Liver (tissue), 9 donors: Measurements from ENCODE around the gene JAKMIP1. TPM values are rescaled to one million over a fixed set of nuclear protein-coding genes. Genes with fewer than 3 reads are reported as not detected.

Experiments used
- DNase-seq: peaks from one replicate; pipeline ENCODE4 v3.0.0-alpha.2; 2017; ENCODE audit warnings: low spot score
- H3K27ac ChIP-seq, 2 donors: one replicate each; pipeline ENCODE4 v1.7.0; 2013; ENCODE audit warnings: inconsistent platforms in 2 of 2, low read length in 2 of 2, control low read depth in 1 of 2, low read depth in 1 of 2, mild to moderate bottlenecking in 1 of 2
- H3K27me3 ChIP-seq, 4 donors: one replicate each; pipeline versions ENCODE4 v1.6.1 to v1.7.0; 2013; ENCODE audit warnings: low read length in 3 of 4, inconsistent platforms in 1 of 4, mild to moderate bottlenecking in 1 of 4, moderate library complexity in 1 of 4; ENCODE audit not compliant: control insufficient read depth in 4 of 4, insufficient read depth in 4 of 4
- H3K36me3 ChIP-seq, 4 donors: one replicate each; pipeline versions ENCODE4 v1.6.1 to v1.7.0; 2013; ENCODE audit warnings: low read length in 3 of 4, mild to moderate bottlenecking in 3 of 4, low read depth in 1 of 4, moderate library complexity in 1 of 4; ENCODE audit not compliant: control insufficient read depth in 4 of 4, insufficient read depth in 3 of 4
- H3K4me1 ChIP-seq, 4 donors: one replicate each; pipeline versions ENCODE4 v1.6.1 to v1.7.0; 2013; ENCODE audit warnings: low read length in 3 of 4, mild to moderate bottlenecking in 3 of 4, moderate library complexity in 1 of 4; ENCODE audit not compliant: control insufficient read depth in 4 of 4, insufficient read depth in 4 of 4
- H3K4me3 ChIP-seq, 3 donors: one replicate each; pipeline versions ENCODE4 v1.6.1 to v1.7.0; 2013; ENCODE audit warnings: low read length in 3 of 3, control low read depth in 1 of 3, low read depth in 1 of 3, mild to moderate bottlenecking in 1 of 3
- H3K9ac ChIP-seq, 2 donors: one replicate each; pipeline ENCODE4 v1.7.0; 2013; ENCODE audit warnings: low read length in 2 of 2, mild to moderate bottlenecking in 2 of 2, moderate library complexity in 2 of 2, control low read depth in 1 of 2, low read depth in 1 of 2
- H3K9me3 ChIP-seq, 4 donors: one replicate each; pipeline versions ENCODE4 v1.6.1 to v1.7.0; 2013; ENCODE audit warnings: low read length in 3 of 4; ENCODE audit not compliant: control insufficient read depth in 4 of 4
- ATF3 ChIP-seq: IDR thresholded peaks from 2 replicates; pipeline ENCODE4 v1.6.1; 2016; ENCODE audit warnings: antibody characterized with exemption
- CTCF ChIP-seq: fragments of 150-350 bp; IDR thresholded peaks from 2 replicates; pipeline ENCODE4 v1.5.1; 2017; ENCODE audit warnings: improper control_type of control experiment, low read depth, low read length; ENCODE audit not compliant: missing input control
- EGR1 ChIP-seq, 2 donors: IDR thresholded peaks; 2 replicates each; pipeline ENCODE4 v1.6.1; 2016 to 2018; ENCODE audit warnings: antibody characterized with exemption in 2 of 2, low read depth in 2 of 2
- FOXA1 ChIP-seq: IDR thresholded peaks from 2 replicates; pipeline ENCODE4 v1.6.1; 2016; ENCODE audit warnings: antibody characterized with exemption
- FOXA2 ChIP-seq: IDR thresholded peaks from 2 replicates; pipeline ENCODE4 v1.6.1; 2016; ENCODE audit warnings: antibody characterized with exemption
- GABPA ChIP-seq, 2 donors: IDR thresholded peaks in 1 of 2; conservative IDR thresholded peaks in 1 of 2; 2 replicates each; pipeline ENCODE4 v1.6.1; 2016; ENCODE audit warnings: antibody characterized with exemption in 2 of 2, mild to moderate bottlenecking in 1 of 2, moderate library complexity in 1 of 2
- HNF4A ChIP-seq, 2 donors: conservative IDR thresholded peaks; 2 replicates each; pipeline ENCODE4 v1.6.1; 2016; ENCODE audit warnings: antibody characterized with exemption in 2 of 2, mild to moderate bottlenecking in 2 of 2
- HNF4G ChIP-seq: IDR thresholded peaks from 2 replicates; pipeline ENCODE4 v1.6.1; 2016; ENCODE audit warnings: antibody characterized with exemption
- JUND ChIP-seq, 2 donors: IDR thresholded peaks; 2 replicates each; pipeline ENCODE4 v1.6.1; 2016; ENCODE audit warnings: antibody characterized with exemption in 2 of 2
- NR2F2 ChIP-seq: IDR thresholded peaks from 2 replicates; pipeline ENCODE4 v1.6.1; 2016; ENCODE audit warnings: antibody characterized with exemption
- RAD21 ChIP-seq, 2 donors: IDR thresholded peaks; 2 replicates each; pipeline ENCODE4 v1.6.1; 2016; ENCODE audit warnings: antibody characterized with exemption in 2 of 2, mild to moderate bottlenecking in 2 of 2
- REST ChIP-seq: IDR thresholded peaks from 2 replicates; pipeline ENCODE4 v1.6.1; 2016; ENCODE audit warnings: antibody characterized with exemption, mild to moderate bottlenecking
- RXRA ChIP-seq, 2 donors: IDR thresholded peaks; 2 replicates each; pipeline ENCODE4 v1.6.1; 2017 to 2018; ENCODE audit warnings: antibody characterized with exemption in 2 of 2, mild to moderate bottlenecking in 1 of 2
- SP1 ChIP-seq: IDR thresholded peaks from 2 replicates; pipeline ENCODE4 v1.6.1; 2018; ENCODE audit warnings: antibody characterized with exemption, mild to moderate bottlenecking
- TAF1 ChIP-seq: conservative IDR thresholded peaks from 2 replicates; pipeline ENCODE4 v1.6.1; 2016; ENCODE audit warnings: antibody characterized with exemption, mild to moderate bottlenecking
- YY1 ChIP-seq: IDR thresholded peaks from 2 replicates; pipeline ENCODE4 v1.6.1; 2016; ENCODE audit warnings: antibody characterized with exemption, mild to moderate bottlenecking
- WGBS: extraction: QIAGEN DNeasy Blood & Tissue Kit; methylation state at CpG from one replicate; pipeline ENCODE4 v1.1.7; 2013; 5-methylcytosine and 5-hydroxymethylcytosine counted together
- polyA plus RNA-seq, 2 donors: library from polyadenylated mRNA; stranded (reverse) in 1 of 2; unstranded in 1 of 2; fragments of 200-250 nt in 1 of 2; fragments of >200 nt in 1 of 2; fragmentation: Nextera tagmentation in 1 of 2; extraction: Ambion mirVana in 1 of 2; gene quantifications; one replicate each; pipeline versions ENCODE4 v1.2.1 to v1.2.3, GENCODE V29; 2013 to 2015
- total RNA-seq, 2 donors: library from RNA; depleted of rRNA; stranded (reverse); fragments of >200 nt; gene quantifications; one replicate each; pipeline ENCODE4 v1.2.3, GENCODE V29; 2014
- TF ChIP-seq, protein P1 (sequence below): IDR thresholded peaks from 2 replicates; pipeline ENCODE4 v1.6.1; 2016; ENCODE audit warnings: antibody characterized with exemption
- TF ChIP-seq, protein P2 (sequence below): IDR thresholded peaks from 2 replicates; pipeline ENCODE4 v1.6.1; 2016; ENCODE audit warnings: antibody characterized with exemption
- donor health status: healthy.
- donor health status: healthy.
- donor health status: healthy.
- donor health status: healthy.
- donor health status: healthy.

Gene JAKMIP1
- total and polyA plus RNA-seq, 4 donors, result 0.08 to 0.50 TPM; not detected in 2

GRCh38 chr4:6052679-6053078, 147.7 kb downstream of the JAKMIP1 start:
- Histone ChIP-seq H3K4me1 (no peaks in the 10 kb centered on the region), H3K9ac (no peak overlapping the region), H3K36me3 (no peaks in the 10 kb centered on the region), H3K27me3 (no peaks in the 10 kb centered on the region), H3K4me3 (no peak overlapping the region), H3K9me3 (peaks cover 1 to 7% (median 5%) of the 10 kb centered on the region in 4 donors), H3K27ac (no peak overlapping the region)
- no peak for TF ChIP-seq CTCF
- TF ChIP-seq ATF3, result no peak
- TF ChIP-seq JUND (IDR thresholded peaks at IDR 0.05), result no peak
- TF ChIP-seq, protein P1, sequence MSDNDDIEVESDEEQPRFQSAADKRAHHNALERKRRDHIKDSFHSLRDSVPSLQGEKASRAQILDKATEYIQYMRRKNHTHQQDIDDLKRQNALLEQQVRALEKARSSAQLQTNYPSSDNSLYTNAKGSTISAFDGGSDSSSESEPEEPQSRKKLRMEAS, result no peak
- no peak for TF ChIP-seq FOXA1
- no peak for TF ChIP-seq YY1
- TF ChIP-seq TAF1, result no peak
- TF ChIP-seq RAD21 (IDR thresholded peaks at IDR 0.05), result no peak
- no peak for TF ChIP-seq FOXA2
- TF ChIP-seq HNF4A (conservative IDR thresholded peaks at IDR 0.05), result no peak
- TF ChIP-seq, protein P2, sequence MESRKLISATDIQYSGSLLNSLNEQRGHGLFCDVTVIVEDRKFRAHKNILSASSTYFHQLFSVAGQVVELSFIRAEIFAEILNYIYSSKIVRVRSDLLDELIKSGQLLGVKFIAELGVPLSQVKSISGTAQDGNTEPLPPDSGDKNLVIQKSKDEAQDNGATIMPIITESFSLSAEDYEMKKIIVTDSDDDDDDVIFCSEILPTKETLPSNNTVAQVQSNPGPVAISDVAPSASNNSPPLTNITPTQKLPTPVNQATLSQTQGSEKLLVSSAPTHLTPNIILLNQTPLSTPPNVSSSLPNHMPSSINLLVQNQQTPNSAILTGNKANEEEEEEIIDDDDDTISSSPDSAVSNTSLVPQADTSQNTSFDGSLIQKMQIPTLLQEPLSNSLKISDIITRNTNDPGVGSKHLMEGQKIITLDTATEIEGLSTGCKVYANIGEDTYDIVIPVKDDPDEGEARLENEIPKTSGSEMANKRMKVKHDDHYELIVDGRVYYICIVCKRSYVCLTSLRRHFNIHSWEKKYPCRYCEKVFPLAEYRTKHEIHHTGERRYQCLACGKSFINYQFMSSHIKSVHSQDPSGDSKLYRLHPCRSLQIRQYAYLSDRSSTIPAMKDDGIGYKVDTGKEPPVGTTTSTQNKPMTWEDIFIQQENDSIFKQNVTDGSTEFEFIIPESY, result no peak
- TF ChIP-seq SP1, result no peak
- TF ChIP-seq HNF4G, result no peak
- no peak for TF ChIP-seq REST
- TF ChIP-seq GABPA (IDR thresholded peaks at IDR 0.05 in 1 of 2, conservative IDR thresholded peaks at IDR 0.05 in 1 of 2), result no peak
- TF ChIP-seq RXRA (IDR thresholded peaks at IDR 0.05), result no peak
- no peak for TF ChIP-seq EGR1 (IDR thresholded peaks at IDR 0.05; ENCODE audit: low read depth in 2 of 2)
- DNase-seq, result no peak
- WGBS, result 83% methylated on average over 6 of the region's 6 CpGs

DNA sequence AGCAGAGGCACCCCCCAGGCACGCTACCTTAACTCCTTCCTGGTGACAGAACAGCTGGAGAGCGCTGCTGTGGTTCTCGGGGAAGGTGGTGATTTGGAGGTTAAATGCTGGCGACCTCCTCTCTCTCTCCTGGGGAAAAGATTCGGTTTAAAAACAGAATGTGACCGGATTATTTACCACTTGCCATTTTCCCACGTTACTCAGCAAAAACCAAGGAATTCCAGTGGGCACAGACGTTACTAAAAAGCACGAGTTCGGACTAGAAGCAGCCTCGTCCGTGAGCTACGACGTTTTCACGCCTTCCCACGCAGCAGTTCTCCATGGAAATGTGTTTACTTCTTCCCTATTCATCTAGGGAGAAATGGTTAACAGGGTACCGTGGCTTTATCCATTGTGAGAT, 149.8 kb downstream of the JAKMIP1 start:
- no peak overlapping the region for H3K4me3 ChIP-seq
- H3K9ac ChIP-seq, result no peak overlapping the region
- 71% methylated on average over 17 of the region's 17 CpGs for WGBS
- H3K27ac ChIP-seq, result no peak overlapping the region
- no peaks in the 10 kb centered on the region for H3K9me3 ChIP-seq
- H3K27me3 ChIP-seq, result no peaks in the 10 kb centered on the region
- H3K36me3 ChIP-seq, result no peaks in the 10 kb centered on the region
- no peak for TF ChIP-seq FOXA1
- TF ChIP-seq EGR1 (IDR thresholded peaks at IDR 0.05; ENCODE audit: low read depth in 2 of 2), result no peak
- TF ChIP-seq YY1, result no peak
- no peak for TF ChIP-seq HNF4G
- no peak for TF ChIP-seq RXRA (IDR thresholded peaks at IDR 0.05)
- no peak for TF ChIP-seq JUND (IDR thresholded peaks at IDR 0.05)
- TF ChIP-seq SP1, result no peak
- TF ChIP-seq, protein P1, result no peak
- TF ChIP-seq NR2F2, result no peak
- no peak for TF ChIP-seq FOXA2
- no peak for TF ChIP-seq ATF3
- no peak for TF ChIP-seq TAF1
- TF ChIP-seq, protein P2, result no peak
- no peak for TF ChIP-seq CTCF
- no peak for TF ChIP-seq GABPA (IDR thresholded peaks at IDR 0.05 in 1 of 2, conservative IDR thresholded peaks at IDR 0.05 in 1 of 2)
- TF ChIP-seq RAD21 (IDR thresholded peaks at IDR 0.05), result no peak
- H3K4me1 ChIP-seq, result no peaks in the 10 kb centered on the region
- DNase-seq, result no peak
